VCaP (cell line): ENCODE data around the gene IL22RA1.
A peak's percentile ranks its signal among the peaks of the same experiment; 100 is the strongest.

ENCODE experiments used
- H3K27ac ChIP-seq: fragments of 450-650 bp; 2 replicates; pipeline ENCODE4 v1.5.1; 2017
- TF ChIP-seq, protein P1 (sequence below): fragments of 450-650 bp; conservative IDR thresholded peaks from 2 replicates; pipeline ENCODE4 v1.5.1; 2017; ENCODE audit warnings: mild to moderate bottlenecking, moderate library complexity

The IL22RA1 gene

DNA sequence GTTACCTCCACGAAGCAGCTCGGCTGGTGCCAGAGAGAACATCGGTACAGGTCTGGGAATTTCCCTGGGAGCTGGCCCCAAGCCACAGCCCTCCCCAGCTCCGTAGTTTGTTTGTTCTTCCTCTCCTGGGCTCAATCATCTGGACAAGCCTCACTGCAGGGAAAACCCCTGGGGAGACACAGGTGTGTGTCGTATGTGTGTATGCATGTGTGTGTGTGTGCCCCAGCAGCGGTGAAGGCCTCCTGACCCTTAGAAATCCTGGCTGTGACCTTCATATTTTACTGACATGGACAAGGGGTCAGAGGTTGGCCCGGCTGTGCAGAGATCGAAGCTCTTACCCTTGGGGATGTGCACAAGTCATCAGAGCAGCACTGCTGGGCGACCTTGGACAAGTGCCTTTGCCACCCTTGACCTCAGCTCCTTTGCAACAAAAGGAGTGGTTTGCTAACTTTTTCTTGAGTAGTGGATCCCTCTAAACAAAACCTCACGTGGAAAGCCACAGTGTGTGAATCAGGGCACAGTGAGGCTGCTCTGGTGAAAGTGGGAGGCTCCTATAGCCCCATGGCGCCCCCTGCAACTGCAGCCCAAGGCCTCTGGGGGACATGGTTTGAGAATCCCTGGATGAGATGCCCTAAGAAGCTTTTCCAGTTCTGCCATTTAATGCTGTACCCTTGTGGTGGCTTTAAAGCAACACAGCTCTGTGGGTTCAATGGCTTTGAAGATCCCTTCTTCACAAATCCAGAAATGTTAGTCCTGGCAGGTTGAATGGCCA lies 12.3 kb upstream of the IL22RA1 start:
- H3K27ac ChIP-seq = peak overlapping the region; percentile 10; the same call in 1 of the 2 replicates
- TF ChIP-seq, protein P1, sequence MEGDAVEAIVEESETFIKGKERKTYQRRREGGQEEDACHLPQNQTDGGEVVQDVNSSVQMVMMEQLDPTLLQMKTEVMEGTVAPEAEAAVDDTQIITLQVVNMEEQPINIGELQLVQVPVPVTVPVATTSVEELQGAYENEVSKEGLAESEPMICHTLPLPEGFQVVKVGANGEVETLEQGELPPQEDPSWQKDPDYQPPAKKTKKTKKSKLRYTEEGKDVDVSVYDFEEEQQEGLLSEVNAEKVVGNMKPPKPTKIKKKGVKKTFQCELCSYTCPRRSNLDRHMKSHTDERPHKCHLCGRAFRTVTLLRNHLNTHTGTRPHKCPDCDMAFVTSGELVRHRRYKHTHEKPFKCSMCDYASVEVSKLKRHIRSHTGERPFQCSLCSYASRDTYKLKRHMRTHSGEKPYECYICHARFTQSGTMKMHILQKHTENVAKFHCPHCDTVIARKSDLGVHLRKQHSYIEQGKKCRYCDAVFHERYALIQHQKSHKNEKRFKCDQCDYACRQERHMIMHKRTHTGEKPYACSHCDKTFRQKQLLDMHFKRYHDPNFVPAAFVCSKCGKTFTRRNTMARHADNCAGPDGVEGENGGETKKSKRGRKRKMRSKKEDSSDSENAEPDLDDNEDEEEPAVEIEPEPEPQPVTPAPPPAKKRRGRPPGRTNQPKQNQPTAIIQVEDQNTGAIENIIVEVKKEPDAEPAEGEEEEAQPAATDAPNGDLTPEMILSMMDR = no peak

DNA sequence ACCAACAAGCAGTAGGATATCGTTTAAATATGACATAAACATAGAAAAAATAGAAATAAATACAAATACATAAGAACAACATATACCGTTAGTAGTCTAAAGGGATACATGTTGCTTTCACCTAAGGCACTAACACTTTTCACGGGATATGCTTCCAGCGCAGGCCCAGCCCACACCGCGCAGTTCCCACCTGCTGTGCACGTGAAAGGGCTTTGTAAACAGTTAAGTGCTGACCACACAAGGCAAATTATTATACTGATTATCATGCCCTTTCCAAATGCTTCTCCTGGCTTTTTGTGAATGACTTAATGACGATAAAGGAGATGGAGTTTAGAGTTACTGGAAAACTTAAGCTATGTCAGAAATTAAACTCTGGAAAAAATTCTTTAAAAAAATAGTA lies 11.3 kb upstream of the IL22RA1 start:
- TF ChIP-seq, protein P1 = no peak
- H3K27ac ChIP-seq = no peak overlapping the region

DNA sequence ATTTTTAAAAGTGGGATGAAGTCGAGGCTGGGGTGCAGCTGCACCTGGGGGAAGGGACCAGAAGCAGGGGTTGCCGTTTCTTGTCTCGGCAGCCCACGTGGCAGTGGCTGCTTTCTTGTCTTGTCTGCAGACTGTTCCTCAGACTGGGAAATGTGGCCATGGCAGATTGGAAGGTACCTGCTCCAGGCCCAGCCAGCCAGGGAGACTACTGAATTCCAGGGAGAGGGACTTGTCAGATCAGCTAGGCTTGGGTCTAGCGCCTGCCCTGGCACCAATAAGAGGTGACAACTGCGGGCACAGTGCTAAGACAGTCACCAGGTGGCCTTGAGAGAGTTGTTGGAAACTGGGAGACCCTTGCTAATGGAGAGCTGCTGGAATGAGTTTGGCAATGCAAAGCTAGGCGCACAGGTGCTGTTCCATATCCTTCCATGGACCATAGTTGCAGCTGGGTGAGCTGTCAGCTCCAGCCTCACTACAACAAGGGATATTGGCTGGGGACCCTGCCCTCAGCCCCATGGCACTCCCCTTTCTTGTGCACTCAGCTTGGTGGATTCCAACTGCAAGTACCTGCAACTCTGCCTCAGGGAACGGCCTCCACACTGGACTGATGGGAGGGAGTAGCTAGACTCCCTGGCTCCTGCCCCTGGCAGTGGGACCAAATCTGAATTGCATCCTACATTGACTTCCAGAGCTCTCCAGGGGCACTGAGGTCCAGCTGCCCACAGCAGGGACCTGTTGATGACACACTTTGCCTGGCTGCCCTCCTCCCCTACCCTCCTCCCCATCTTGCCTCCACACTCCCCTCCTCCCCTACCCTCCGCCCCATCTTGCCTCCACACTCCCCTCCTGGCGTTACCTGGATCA lies 9.9 kb upstream of the IL22RA1 start:
- H3K27ac ChIP-seq = no peak overlapping the region

DNA sequence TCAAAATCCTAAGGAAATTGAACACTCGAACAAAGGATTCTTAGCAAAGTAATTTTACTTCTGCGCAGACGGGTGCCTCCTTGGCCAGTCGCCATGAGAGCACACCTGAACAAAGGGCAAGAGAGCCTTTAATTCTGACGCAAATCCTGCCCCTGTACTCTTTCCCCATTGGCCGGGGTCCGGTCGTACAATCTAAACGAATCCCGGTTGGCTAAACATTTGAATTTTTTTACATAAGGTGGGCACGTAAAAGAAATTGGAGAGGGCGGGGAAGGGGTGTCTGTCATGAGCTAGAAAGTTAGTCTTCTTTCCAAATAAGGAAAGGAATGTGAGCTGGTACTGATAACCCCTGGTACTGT lies 8.2 kb upstream of the IL22RA1 start:
- TF ChIP-seq, protein P1 = no peak
- H3K27ac ChIP-seq = peak overlapping the region; percentile 61

More for the DNA sequence above, 9.9 kb upstream of the IL22RA1 start:
- TF ChIP-seq, protein P1 = no peak

DNA sequence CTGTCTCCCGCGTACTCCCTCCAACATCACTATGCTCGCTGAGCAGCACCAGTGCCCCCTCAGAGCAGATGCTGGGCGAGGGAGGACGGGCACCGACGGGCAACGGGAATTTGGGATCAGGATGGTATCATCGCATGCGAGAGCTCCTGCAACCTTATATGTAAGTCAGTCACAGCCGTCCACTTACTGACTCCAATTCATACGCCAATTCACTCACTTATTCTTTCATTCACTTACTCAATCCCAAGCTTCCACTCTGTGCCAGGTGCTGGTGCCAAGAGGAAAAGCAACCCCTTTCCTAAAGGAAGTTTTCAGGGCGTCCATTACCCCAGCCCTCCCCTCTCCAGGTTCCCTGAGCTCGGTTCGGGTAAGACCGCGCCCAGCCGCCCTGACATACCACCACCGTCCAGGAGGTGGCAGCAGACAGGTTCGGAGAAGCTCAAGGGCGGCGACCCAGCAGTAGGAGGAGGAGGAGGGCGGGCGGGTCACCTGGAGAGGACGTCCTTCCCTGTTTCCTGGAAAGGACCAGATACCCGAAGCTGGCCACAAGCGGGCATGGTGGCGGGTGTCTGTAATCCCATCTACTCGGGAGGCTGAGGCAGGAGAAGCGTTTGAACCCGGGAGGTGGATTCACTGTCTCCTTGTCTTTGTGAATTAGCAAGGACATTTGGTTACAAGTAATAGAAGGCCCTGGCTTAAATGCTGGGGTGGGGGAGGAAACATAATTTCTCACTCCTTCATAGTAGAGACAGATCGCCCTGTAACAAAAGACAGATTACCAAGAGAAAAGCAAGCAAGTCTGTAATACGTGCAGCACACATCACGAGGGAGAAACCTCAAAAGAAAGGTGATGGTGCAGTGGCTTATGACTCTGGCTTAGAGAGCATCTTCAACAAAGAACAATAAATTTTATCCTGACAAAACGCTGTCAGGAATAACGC lies 7.6 kb upstream of the IL22RA1 start:
- peak overlapping the region; percentile 61 for H3K27ac ChIP-seq
- TF ChIP-seq, protein P1 = peak; percentile 94

DNA sequence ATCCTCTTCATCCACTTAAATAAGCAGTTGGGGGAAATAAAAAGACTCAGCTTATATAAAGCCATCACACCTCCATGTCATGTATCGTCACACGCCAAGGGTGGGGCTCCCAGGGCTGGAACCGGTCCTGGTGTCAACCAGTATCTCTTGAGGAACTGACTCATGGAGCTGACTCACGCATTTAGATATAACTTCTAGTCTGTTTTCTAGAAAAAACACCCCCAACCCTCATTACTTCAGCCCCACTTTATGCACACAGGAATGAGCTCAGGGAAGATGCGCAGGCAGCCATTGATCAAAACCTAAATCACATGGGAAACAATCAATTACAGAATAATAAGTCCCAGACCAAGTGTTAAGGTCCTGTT lies 6.9 kb upstream of the IL22RA1 start:
- no peak overlapping the region for H3K27ac ChIP-seq

More for the DNA sequence above, 6.9 kb upstream of the IL22RA1 start:
- TF ChIP-seq, protein P1 = no peak
